Stimulated activated naive CD4-positive, alpha-beta T cell (primary cell): Measurements from ENCODE around the gene TIFAB.

Experiments used
- DNase-seq, 6 experiments: peaks; one replicate each; lab custom pipeline; 2025; lab: John Stamatoyannopoulos, UW

Gene TIFAB

DNA sequence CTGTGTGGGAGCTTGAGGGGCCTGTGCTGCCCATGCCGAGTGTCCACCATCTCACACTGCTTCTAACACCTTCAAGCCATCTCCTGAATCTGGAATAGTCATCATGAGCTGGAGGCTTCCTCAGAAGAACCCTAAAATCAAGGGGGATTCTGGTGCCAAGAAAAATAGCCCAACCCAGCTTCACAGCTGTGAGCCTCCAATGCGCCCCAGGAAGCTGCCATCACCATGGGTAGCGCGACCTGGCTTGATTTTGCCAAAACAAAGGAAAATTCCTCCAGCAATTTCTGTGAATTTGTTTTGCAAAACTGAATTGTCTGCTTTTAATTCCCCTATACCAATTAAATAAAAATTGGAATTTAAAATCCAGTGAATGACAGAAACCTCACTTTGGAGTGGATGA lies 6.2 kb upstream of the TIFAB start:
- DNase-seq: no peak

DNA sequence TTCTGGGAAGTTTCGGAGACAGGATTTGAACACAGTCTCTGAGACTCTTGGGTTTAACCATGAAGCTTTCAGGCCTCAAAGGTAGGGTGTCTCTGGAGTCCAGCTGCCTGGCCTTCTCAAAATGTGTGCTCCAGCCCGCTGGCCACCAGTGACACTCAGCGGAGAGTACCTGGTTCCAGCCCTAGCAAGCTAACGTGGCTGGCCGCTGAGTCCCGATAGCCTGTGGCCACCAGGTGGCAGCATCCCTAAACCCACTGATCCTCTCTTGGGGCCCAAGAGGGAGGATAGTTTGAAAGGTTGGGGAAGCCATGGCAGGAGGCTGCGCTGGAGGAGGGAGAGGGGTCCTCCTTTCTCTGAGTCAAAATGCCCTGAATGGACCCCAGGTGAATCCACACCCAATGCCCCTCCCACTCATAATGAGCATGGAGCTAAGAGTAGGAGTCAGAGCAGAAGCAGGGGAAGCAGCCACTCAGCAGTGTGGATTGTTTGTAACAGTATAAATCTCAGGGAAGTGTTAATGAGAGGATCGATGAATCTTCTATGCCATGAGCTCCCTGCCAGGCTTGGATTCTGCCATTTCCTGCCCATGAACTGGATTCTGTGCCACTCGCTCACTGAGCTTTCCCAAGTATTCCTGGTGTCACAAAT lies 5.4 kb upstream of the TIFAB start:
- peak in 4 of 6 experiments; percentile 12 to 38 (median 22) for DNase-seq

DNA sequence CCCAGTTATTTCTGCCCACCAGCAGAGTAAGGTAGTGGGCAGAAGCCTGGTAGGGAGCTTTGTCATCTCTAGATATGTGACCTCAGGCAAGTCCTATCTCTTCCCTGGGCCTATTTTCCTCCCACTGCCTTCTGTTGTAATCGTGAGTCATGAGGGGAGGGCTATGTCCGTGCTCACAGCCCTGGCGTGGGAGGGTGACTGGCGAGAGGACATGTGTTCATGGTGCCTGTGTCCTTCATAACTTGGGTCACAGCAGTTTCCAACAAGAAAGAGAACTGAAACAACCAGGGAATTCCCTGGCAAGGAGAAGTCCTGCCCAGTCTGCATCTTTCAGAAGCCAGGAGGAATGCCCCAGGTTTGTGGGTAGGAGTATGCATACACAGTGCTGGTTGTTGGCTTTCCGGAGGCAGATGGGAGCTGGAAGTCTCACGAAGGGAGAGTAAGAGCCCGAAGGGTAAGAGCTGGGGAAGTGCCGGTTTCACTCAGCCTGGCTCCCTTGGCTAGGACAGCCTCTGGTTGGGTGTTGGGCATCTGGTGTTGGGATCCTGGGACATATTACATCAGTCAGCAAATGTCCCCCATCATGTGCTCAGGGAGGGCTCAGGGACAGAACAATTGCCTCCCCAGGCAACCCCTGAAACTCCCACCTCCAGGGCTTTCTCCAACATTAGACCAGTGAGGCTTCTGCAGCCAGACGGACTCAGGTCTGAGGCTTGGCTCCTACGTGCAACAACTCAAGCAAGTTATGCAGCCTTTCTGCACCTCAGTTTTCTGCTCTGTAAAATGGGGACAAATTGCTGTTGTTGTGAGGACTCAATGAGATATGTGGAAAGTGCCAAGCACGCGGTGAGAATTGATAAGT lies 4.3 kb upstream of the TIFAB start:
- DNase-seq: no peak

DNA sequence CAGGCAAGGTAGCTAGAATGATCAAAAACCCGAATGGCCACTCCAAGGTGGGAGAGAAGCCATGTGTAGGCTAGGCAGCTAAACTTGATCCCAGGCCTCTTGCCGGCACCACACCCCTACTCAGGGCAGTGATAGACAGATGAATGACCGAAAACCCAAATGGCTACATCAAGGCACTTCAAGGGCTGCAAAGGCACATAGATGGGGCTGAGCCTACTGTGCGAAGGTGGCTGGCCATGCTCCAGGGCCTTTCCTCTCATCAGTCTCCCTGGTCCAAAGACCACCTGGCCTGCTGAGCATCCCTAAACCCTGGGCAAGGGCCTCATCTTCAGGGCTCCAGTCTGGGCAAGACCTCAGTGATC lies 3.7 kb upstream of the TIFAB start:
- DNase-seq: no peak

DNA sequence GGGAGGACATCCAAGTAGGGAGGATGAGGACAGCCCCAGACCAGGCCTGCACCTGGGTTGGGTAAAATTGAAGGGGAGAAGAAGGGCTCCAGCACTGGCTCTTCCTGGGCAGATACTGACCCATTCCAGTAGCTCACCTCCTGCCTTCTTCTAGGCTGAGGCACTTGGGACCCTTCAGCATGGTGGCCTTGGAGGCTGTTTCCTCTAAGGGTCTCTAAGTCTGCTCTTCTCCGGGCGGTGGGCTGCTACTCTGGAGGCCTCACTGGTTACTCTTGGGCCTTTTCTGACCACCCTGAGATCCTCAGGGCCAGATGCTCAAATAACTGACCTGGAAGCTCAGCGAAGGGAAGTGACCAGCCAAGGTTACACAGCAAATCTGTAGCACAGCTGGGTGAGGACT lies 2.8 kb upstream of the TIFAB start:
- no peak for DNase-seq

DNA sequence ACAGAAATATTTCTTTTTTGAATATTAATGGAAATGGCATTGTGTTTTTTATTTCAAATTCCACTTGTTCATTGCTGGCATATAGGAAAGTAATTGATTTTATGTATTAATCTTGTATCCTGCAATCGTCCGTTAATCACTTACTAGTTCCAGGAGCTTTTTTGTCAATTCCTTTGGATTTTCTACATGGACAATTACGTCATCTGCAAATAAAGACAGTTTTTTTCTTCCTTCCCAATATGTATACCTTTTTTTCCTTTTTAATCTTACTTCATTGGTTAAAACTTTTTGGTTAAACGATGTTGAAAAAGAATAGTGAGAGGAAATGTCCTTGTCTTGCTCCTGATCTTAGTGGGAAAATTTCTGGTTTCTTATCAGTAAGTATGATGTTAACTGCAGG lies 1.5 kb upstream of the TIFAB start:
- no peak for DNase-seq

DNA sequence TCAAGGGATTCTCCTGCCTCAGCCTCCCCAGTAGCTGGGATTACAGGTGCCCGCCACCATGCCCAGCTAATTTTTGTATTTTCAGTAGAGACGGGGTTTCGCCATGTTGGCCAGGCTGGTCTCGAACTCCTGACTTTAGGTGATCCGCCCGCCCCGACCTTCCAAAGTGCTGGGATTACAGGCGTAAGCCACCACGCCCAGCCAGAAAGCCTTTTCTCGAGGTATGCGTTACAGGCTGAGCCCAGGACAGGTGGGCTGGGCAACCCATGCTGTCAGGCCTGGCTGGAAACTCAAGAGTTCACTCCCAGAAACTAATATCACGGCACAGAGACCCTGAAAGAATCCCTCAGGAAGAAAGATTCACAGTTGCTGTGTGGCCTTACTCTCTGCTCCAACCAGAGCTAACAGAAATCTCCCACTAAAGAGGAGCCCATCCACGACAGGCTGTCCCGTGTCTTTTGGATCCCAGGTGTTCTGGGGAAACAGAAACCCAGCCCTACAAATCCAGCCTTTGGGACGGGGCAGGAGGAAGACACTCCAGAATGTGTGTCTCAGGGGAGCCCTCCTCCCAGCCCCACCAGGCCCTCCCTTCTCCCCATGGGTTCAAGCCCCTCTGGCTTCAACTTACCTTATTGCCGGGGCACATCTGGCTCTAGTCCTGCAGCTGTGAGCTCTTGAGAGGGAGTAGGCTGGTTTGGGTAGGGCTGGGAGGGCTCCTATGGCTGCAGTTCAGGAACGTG lies 400 bp downstream of the TIFAB start:
- DNase-seq: no peak

DNA sequence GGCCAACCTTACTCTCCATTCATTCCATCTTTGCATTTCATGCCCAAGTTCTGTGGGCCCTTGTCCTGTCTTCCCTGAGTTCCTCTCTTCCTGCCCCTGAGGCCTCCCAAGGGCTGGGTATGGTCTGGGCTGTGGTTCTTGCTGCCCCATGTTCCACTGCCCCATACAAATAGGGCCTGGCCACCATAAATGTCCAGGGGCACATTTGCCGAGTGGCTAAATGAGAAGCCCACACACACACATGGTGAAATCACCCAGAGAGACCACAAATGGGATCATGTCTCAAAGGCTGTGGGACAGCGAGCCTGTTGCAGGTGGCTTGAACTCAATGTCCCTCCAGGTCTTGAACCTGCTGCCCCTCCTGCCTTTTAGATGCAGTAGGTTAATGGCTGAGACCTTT lies 1.2 kb downstream of the TIFAB start:
- no peak for DNase-seq

DNA sequence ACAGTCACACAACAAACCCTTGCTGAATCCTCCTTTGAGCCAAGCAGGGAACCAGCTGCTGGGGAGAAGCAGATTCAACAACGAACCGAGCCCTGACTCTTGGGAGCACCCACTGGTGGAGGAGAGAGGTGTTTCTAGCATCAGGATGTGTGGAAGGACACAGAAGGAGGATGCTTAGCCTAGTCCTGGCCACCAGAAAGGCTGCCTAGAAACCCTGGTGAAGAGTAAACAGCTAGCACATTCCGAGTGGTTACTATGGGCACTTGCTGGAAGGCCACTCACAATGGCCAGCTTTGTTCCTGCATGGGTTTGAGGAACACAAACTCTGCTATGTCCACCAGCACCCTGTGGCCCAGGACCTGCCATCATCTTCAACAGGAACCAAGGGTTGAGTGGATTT lies 1.8 kb downstream of the TIFAB start:
- no peak for DNase-seq

DNA sequence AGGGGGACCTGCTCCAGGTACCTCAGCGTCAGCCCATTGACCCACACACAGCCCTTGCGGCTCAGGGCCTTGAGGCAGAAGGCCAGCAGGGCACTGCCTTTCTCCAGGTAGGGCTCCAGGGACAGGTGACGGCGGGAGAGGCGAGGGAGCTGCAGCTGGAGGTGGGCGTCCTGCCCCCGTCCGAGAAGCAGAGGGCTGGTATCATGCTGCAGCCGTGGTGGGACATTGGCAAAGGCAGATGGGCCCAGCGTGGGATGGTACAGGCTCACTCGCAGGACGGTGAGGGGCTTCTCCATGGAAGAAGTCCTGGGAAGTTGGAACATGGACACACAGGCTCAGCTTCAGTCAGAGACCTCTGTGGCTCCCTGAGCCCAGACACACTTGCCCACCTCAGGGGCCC lies 2.5 kb downstream of the TIFAB start:
- no peak for DNase-seq

DNA sequence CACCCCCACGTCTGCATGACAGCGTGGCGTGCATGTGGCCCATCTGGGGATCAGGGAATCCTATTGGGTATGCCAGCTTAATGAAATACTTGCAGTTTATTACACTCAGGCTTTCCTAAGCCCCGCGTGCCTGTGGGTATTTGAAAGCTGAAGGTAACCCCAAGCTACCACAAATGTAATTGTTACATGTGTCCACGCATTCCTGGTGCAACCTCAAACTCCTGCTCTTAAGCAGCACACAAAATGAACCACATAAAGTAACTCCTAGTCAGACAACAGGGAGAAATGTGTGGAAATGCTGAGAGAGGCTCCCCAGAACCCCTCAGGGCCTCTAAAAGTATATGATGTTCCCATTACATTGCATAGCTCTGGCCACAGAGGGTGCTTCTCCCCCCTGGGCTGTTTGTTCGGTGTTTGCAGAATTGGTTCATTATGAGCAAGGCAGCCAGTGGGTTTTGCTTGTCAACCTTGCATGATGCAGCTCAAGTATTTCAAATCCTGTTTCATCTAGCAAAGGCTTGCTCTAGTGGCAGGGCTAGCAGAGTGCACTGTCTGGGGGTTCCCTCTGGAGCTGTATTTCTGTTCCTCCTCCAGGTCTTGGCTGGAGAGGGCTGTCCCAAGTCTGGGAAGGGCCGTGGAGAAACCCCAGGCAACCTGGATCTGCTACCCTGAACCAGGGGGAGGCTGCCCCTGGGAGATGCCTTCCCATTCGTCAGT lies 3.2 kb downstream of the TIFAB start:
- no peak for DNase-seq

DNA sequence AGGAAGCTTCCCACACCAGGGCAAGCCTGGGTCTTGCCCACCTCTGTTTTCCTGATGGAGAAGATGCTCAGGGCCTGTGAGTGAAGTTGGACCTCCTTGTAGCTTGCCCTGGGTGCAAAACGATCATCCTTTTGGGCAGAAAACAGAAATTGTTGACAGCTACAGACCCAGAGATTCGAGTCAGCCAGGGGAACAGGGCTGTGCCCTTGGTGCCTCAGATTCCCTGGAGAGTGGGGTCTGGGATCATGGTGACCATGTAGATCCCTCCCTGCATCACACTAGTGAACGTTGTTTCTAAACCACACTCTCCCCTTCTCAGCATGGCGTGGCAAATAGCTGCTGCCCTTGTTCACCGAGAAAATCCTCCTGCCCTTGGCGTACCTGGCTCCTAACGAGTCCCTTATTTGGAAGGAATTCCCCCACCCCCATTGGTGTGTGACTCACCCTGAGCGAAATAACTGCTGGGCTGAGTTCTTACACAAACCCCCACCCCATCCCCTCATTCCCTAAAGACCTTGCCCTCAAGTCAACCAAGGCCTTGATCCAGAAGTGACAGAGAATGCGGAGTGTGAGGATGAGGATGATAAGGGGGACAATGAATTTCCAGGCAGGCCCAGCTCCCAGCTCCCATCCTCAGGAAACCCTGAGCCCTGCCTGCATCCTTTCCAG lies 3.9 kb downstream of the TIFAB start:
- no peak for DNase-seq

DNA sequence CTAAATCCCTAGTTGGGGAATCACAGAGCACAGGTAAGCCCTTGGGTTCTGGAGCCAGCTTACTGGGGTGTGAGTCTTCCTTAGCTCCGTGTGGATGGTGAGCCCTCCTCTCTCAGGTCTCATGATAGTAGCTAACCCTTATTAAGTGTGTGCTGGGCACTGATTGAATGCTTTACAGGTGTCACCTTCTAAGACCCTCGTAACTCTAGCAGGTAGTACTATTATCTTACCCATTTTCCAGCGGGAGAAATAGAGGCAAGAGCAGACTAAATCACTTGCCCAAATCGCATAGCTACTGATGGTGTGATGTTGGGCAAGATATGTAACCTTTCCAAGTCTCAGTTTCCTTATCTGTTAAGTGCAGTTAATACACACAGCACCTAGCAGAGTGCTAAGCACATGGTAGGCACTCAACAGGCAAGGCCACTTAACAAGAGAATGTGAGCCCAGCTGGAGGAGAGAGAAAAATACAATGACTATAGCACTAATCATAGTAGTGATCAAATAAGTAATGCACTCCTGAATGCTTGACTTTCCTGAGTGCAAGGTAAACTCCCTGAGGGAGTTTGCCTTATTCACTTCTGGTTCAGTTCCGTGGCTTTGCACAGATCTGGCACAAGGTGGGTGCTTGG lies 4.7 kb downstream of the TIFAB start, which contains the start of gene DCANP1:
DCANP1 (minus strand) TSS at position 51 of the 632 bp plus-strand sequence. CDS start 240 bp downstream, outside the sequence.
- no peak for DNase-seq

DNA sequence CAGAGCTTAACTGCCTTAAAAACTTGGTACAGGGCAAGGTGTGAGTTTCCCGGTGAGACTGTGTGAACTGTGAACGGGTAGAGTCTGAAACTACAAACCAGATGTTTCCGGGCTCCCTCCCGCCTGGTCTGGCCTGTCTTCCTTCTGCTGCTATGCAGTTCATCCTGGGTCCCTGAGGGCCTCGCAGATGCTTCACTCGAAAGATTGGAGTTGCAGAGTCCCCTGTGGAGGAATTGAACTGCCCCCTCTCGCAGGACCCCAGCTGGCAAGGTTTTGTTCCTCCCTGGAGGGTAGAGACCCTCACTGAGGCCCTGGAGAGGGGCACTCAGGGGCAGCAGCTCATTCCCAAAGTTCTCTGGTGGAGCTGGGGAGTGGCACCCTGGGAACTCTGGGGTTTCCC lies 5.5 kb downstream of the TIFAB start:
- DNase-seq: no peak

DNA sequence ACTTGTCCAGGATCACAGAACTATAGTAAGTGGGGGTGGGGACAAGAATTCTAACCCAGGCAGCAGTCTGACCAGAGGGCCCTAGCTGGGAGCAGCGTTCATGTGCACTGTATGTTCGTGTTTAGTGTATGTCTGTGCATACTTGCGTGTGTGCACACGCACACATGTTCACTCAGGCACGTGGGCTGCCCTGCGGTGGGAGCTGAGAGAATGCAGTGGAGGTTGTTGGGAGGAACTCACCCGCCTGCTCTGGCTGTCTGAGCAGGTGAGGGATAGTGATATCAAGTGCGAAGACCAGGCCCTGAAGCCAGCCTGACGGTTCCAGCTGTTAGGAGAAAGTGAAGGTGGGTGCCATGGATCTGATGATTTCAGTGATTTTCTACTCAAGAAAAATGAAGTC lies 5.9 kb downstream of the TIFAB start:
- DNase-seq: no peak

DNA sequence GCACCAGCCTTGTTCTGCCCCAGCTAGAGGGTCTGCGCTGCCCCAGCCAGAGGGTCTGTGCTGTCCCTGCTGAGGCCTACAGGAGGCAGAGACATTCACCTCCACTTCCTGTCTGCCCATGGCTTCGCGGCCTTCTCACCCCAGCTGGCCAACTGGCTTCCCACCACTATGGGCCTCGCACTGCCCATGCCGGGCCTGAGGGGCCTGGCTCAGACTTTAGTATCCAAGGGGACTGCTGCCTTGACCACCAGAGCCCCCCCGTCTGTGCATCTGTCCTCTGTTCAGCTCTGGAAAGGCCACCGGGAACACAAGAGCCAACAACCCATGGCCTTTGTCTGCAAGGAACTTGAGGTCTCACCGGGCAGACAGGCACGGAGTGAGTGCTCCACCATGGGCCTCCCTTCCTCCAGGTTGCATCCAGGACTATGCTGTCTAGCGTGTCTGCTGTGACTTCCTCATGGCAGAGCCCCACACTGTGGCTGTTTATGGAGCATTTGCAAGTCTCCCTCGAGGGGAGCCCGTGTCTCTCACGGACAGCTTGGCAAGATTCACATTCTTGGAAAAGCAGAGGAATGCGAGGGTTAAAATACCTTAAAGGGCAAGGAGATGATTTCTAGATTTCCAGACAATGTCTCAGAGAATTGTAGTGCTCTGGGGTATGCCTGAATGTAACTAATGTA lies 6.7 kb downstream of the TIFAB start:
- no peak for DNase-seq

DNA sequence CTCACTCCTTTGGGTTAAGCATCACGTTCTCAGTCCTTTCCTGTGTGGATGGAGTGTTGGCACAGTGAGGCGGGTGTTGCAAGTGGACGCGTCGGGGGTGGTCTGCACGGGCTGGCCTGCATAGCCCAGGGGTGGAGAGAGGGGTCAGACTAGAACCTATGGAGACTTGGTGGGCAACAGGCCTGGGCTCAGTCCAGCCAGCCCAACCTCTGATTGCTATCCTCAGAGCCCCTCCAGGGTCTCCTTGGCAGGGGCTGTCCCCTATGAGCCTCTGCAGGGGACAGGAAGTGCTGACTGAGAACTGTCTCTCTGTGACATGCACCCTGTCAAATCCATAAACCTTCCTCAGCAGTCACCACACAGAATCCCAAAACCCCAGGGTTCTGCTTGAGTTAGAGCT lies 7.3 kb downstream of the TIFAB start:
- no peak for DNase-seq

DNA sequence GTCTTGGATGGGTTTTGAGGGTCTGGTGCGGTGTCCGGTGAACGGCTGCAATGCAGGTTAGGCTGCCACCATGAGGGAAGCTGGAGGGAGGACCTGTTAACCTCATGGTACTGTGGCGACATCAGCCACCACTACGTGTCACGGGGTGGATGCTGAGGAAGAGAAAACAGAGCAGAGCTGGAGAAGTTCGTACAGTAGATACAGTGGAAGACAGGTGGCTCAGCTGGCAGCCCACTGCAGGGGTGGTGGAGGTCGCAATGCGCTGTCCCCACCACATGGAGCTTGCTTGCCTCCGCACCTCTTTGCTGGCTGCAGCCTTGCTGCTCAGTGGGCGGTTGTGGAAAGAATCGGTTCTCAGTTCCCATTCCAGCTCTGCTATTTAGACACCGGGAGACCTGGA lies 7.8 kb downstream of the TIFAB start:
- no peak for DNase-seq

DNA sequence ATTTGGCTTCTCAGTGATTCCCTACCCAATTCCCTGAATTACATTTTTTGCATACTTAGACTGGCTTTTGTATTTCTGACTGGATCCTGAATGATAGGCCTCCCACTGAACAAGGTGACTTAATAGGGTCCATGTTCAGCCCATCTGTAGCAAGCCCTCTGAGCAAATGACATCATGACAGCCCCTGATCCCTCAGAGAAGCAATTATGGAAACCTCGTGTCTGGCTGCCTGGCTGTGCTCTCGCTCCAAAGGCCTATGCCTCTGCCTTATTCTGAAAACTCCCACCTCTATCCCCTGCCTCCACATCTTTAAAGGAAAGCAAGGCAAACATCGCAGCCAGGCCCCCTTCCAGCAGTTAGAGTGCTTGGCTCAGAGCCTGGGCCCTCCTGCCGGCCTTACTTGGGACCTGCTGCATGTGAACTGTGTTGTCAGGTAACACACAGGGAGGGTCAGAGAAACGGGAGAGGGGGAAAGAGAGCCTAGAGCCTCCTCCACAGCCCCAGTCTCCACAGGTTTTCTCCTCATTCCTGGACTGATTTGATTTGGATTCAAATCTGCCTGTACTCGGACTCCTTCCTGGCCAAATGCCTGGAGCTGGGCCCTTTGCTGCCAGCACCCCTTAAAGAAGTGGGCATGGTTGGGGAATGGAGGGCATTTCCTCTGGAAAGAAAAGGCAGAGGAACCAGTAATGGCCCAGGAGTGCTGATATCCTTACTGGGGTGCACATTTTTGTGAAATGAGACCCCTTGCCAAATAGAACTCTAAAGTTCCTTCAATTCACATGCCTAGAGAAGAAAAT lies 8.8 kb downstream of the TIFAB start:
- peak in 3 of 6 experiments; percentile 88 to 90 (median 88) for DNase-seq
